ENCODE data around the gene UBASH3A. TPM values are rescaled to one million over a fixed set of nuclear protein-coding genes. Genes with fewer than 3 reads are reported as not detected.

UBASH3A gene
- total RNA-seq, 1 experiment from 2014 or later, result not detected

- Mint-ChIP-seq H3K36me3 (ENCODE audit: insufficient read depth, unreplicated experiment) (peaks cover 5% of the 10 kb centered on the region), H3K4me3 (ENCODE audit: low read depth, unreplicated experiment) (no peak overlapping the region), H3K27me3 (ENCODE audit: unreplicated experiment) (no peaks in the 10 kb centered on the region), H3K4me1 (ENCODE audit: low read depth, unreplicated experiment) (no peaks in the 10 kb centered on the region), H3K27ac (ENCODE audit: unreplicated experiment) (no peak overlapping the region), H3K9me3 (ENCODE audit: low read depth, unreplicated experiment) (no peaks in the 10 kb centered on the region)
- intact Hi-C loops (cut with micrococcal nuclease; ENCODE audit: unreplicated experiment), result loop anchor here (10.0 kb wide), 1 partner anchor 288 kb away; no protein-coding TSS in a partner anchor
- no peak for DNase-seq
- BruUV-seq (replicated peaks), result no TSS peak
- no peak for TF ChIP-seq CTCF (IDR thresholded peaks at IDR 0.05; ENCODE audit: unreplicated experiment)
- CTCF ChIA-PET, result no interaction called here
Observed at GRCh38 chr21:42452401-42453223, 48.9 kb downstream of the UBASH3A start.

- no peak for TF ChIP-seq CTCF (IDR thresholded peaks at IDR 0.05; ENCODE audit: unreplicated experiment)
- Mint-ChIP-seq H3K36me3 (ENCODE audit: insufficient read depth, unreplicated experiment) (peaks cover 5% of the 10 kb centered on the region), H3K27ac (ENCODE audit: unreplicated experiment) (no peak overlapping the region), H3K9me3 (ENCODE audit: low read depth, unreplicated experiment) (no peaks in the 10 kb centered on the region), H3K4me1 (ENCODE audit: low read depth, unreplicated experiment) (no peaks in the 10 kb centered on the region), H3K27me3 (ENCODE audit: unreplicated experiment) (no peaks in the 10 kb centered on the region), H3K4me3 (ENCODE audit: low read depth, unreplicated experiment) (no peak overlapping the region)
- intact Hi-C loops (cut with micrococcal nuclease; ENCODE audit: unreplicated experiment), result loop anchor here (10.0 kb wide), 1 partner anchor 289 kb away; no protein-coding TSS in a partner anchor
- BruUV-seq (replicated peaks), result no TSS peak
- CTCF ChIA-PET, result no interaction called here
- DNase-seq, result no peak
Observed at GRCh38 chr21:42453224-42453985, 49.7 kb downstream of the UBASH3A start.

- Mint-ChIP-seq H3K4me1 (ENCODE audit: low read depth, unreplicated experiment) (no peaks in the 10 kb centered on the region), H3K27ac (ENCODE audit: unreplicated experiment) (no peak overlapping the region), H3K36me3 (ENCODE audit: insufficient read depth, unreplicated experiment) (peaks cover 5% of the 10 kb centered on the region), H3K27me3 (ENCODE audit: unreplicated experiment) (no peaks in the 10 kb centered on the region), H3K4me3 (ENCODE audit: low read depth, unreplicated experiment) (no peak overlapping the region), H3K9me3 (ENCODE audit: low read depth, unreplicated experiment) (no peaks in the 10 kb centered on the region)
- DNase-seq, result no peak
- no peak for TF ChIP-seq CTCF (IDR thresholded peaks at IDR 0.05; ENCODE audit: unreplicated experiment)
- CTCF ChIA-PET, result no interaction called here
- no TSS peak for BruUV-seq (replicated peaks)
- intact Hi-C loops (cut with micrococcal nuclease; ENCODE audit: unreplicated experiment), result loop anchor here (10.0 kb wide), 1 partner anchor 289 kb away; no protein-coding TSS in a partner anchor
Observed at GRCh38 chr21:42453986-42454570, 50.4 kb downstream of the UBASH3A start.

- CTCF ChIA-PET, result no interaction called here
- H3K4me1 Mint-ChIP-seq (ENCODE audit: low read depth, unreplicated experiment), result no peaks in the 10 kb centered on the region
- H3K9me3 Mint-ChIP-seq (ENCODE audit: low read depth, unreplicated experiment), result no peaks in the 10 kb centered on the region
- BruUV-seq (replicated peaks), result no TSS peak
- H3K27ac Mint-ChIP-seq (ENCODE audit: unreplicated experiment), result no peak overlapping the region
- no peak for TF ChIP-seq CTCF (IDR thresholded peaks at IDR 0.05; ENCODE audit: unreplicated experiment)
- no peak for DNase-seq
- H3K36me3 Mint-ChIP-seq (ENCODE audit: insufficient read depth, unreplicated experiment), result peaks cover 5% of the 10 kb centered on the region
- H3K4me3 Mint-ChIP-seq (ENCODE audit: low read depth, unreplicated experiment), result no peak overlapping the region
- H3K27me3 Mint-ChIP-seq (ENCODE audit: unreplicated experiment), result no peaks in the 10 kb centered on the region
- intact Hi-C loops (cut with micrococcal nuclease; ENCODE audit: unreplicated experiment), result loop anchor here (10.0 kb wide), 1 partner anchor 290 kb away; no protein-coding TSS in a partner anchor
Observed at GRCh38 chr21:42454786-42455185, 51.1 kb downstream of the UBASH3A start.
